ENCODE data around the gene PTRH1.

Gene PTRH1

DNA sequence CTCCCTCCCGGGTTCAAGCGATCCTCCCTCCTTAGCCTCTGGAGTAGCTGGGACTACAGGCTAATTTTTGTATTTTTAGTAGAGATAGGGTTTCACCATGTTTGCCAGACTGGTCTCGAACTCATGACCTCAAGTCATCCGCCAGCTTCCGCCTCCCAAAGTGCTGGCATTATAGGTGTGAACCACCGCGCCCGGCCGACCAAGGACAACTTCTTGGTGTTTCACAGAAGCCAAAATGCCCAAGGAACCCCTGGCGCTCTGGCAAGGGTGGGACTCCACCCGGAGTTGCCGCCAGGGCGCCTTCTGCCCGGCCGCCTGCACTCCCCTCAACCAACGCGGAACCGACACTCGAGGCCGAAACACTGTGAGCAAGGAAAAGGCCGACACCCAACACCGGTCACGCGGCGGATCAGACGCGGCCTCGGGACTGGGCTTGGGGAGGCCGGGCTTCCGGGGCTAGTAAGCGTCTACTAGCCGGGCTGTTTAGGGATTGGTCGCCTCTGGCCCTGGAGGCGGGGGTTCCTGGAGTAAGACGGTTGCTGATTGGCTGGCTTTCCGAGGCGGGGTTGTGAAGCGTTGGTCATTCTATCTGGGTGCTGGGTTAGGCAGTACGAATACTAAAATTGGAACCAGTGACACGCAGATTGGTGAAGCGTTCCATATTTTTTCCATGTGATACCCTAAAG lies 16.3 kb downstream of the PTRH1 start:
- peak; percentile 64 to 75 (median 69) for DNase-seq (ENCODE audit: low read depth in 2 of 3, low spot score in 2 of 3)

DNA sequence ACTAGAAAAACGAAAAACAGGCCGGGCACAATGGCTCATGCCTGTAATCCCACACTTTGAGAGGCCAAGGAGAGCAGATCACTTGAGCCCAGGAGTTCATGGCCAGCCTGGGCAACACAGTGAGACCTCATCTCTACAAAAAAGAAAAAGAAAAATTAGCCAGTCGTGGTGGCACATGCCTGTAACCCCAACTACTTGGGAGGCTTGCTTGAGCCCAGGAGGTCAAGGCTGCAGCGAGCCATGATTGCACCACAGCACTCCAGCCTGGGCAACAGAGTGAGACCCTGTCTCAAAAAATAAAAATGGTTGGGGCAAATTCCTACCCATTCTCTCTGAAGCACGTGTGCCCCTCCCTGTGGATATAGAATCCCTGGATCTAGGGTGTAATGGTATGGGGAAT lies 17.1 kb downstream of the PTRH1 start:
- DNase-seq (ENCODE audit: low read depth in 2 of 3, low spot score in 2 of 3): no peak

GRCh38 chr9:127697575-127697974 lies 17.9 kb downstream of the PTRH1 start:
- DNase-seq (ENCODE audit: low read depth in 2 of 3, low spot score in 2 of 3): no peak

- DNase-seq (ENCODE audit: low read depth in 2 of 3, low spot score in 2 of 3): no peak
Observed at GRCh38 chr9:127694890-127695720, 20.4 kb downstream of the PTRH1 start.

DNA sequence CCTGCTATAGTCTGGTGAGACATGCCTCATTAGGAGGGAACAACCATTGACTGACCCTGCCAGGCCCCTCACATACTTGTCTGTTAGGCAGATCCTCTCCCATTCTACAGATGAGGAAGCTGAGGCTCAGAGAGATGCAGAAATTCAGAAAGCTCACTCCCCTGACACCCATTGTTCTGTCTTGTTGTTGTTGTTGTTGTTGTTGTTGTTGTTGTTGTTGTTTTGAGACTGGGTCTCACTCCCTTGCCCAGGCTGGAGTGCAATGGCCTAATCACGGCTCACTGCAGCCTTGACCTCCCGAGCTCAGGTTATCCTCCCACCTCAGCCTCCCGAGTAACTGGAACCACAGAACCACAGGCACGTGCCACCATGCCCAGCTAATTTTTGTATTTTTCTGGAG lies 21.8 kb downstream of the PTRH1 start:
- no peak for DNase-seq (ENCODE audit: low read depth in 2 of 3, low spot score in 2 of 3)

- DNase-seq (ENCODE audit: low read depth in 2 of 3, low spot score in 2 of 3): no peak
Observed at GRCh38 chr9:127693143-127693542, 22.3 kb downstream of the PTRH1 start.

DNA sequence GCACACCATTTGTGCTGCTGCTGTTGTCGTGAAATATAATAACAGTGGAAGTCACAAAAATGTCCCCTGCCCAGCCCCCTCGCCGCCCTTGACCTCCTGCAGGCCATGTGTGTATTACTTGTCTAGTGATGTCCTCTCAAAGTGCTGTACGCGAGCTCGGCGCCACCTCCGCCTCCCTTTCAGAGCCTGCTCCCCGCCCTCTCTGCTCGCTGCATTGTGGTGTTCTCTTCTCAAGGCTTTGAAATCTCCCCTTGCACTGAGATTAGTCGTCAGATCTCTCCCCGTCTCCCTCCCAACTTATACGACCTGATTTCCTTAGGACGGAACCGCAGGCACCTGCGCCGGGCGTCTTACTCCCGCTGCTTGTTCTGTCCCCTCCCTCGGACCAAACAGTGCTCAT lies 23.4 kb downstream of the PTRH1 start:
- DNase-seq (ENCODE audit: low read depth in 2 of 3, low spot score in 2 of 3): no peak

DNA sequence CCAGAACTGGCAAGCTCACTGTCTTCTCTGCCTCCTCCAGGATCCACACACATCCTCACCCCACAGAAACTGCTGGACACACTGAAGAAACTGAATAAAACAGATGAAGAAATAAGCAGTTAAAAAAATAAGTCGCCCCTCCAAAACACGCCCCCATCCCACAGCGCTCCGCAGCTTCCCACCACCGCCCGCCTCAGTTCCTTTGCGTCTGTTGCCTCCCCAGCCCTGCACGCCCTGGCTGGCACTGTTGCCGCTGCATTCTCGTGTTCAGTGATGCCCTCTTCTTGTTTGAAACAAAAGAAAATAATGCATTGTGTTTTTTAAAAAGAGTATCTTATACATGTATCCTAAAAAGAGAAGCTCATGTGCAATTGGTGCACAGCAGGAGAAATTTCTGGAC lies 24.7 kb downstream of the PTRH1 start:
- DNase-seq (ENCODE audit: low read depth in 2 of 3, low spot score in 2 of 3): no peak

GRCh38 chr9:127689329-127690000 lies 26.0 kb downstream of the PTRH1 start:
- no peak for DNase-seq (ENCODE audit: low read depth in 2 of 3, low spot score in 2 of 3)

DNA sequence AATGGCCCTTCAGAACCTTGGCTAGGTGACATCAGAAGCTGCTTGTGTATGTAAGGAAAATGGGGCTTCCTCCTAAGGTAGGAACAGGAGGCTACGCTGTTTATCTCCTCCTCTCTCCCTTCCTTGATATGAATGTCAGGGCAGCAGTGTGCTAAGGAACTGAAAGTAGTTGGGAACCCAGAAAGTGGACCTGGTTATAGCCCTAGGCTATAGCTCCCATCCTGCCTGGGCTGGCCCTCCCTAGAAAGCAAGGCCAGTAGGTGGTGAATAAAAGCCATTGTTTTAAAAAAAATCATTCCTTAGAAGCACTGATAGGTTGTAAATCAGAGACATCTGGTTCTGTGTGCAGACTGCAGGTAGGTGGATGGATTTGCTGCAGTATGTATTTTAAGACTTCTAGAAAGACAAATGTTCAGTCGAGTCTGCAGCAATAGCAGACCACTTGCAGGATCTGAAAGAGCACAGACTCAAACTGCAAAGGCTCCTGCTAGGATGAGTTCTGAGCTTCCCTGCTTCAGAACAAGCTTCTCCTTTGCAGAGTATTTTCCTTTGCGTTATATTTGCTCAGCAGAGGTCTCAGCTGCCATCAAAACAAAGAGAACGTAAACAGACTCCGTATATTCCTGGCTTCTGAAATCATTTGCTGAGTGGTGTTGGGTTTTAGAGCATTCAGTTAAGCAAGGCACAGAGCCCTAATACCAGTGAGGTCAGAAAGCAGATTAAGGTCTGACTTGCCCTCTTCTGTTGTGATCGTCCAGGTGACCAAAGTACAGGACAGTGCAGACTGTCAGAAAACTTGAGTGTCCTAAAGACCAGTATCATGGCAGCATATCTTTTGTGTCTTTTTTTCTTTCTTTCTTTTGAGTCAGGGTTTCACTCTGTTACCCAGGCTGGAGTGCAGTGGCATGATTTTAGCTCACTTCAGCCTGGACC lies 28.7 kb downstream of the PTRH1 start:
- DNase-seq (ENCODE audit: low read depth in 2 of 3, low spot score in 2 of 3): no peak

GRCh38 chr9:127684576-127684975 lies 30.9 kb downstream of the PTRH1 start:
- no peak for DNase-seq (ENCODE audit: low read depth in 2 of 3, low spot score in 2 of 3)

GRCh38 chr9:127683723-127684122 lies 31.7 kb downstream of the PTRH1 start:
- DNase-seq (ENCODE audit: low read depth in 2 of 3, low spot score in 2 of 3): no peak

- no peak for DNase-seq (ENCODE audit: low read depth in 2 of 3, low spot score in 2 of 3)
Observed at GRCh38 chr9:127682351-127683136, 32.9 kb downstream of the PTRH1 start.

GRCh38 chr9:127680846-127681245 lies 34.6 kb downstream of the PTRH1 start:
- DNase-seq (ENCODE audit: low read depth in 2 of 3, low spot score in 2 of 3): no peak

GRCh38 chr9:127680226-127680625 lies 35.2 kb downstream of the PTRH1 start:
- no peak for DNase-seq (ENCODE audit: low read depth in 2 of 3, low spot score in 2 of 3)

DNA sequence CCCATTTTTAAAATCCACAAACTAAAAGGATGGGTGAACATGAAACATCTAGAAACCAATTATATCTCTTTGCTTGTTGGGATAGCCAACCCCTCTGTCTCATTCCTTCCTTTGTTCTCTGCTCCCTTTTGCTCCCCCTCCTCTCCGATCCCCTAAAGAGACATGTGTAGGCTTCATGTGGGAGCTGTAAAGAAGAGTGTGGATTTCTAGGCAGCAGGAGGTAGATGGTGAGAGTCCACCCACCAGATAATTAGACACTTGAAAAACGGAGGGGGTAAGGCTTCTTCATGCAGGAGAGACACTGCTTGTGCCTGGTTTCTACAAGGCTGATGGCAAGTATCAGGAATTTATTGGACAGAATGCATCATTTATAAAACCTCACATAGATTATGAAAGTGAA lies 36.0 kb downstream of the PTRH1 start:
- DNase-seq (ENCODE audit: low read depth in 2 of 3, low spot score in 2 of 3): no peak

DNA sequence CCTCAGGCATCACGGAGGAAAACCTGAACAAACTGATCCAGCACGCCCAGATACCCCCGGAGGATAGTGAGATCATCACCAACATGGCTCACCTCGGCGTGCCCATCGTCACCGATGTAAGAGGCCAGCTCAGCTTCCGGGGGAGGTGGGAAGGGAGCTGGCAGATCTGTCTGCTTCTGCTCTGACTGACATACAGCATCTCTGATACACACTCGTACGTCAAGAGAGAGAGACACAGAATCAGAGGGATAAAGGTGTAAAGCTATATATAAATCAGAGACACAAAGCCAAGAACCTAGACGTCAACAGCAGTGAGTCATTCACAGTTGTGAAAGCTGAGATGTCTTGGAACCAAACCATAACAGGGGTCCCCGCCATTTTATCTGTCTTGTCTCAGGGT lies 38.8 kb downstream of the PTRH1 start:
- no peak for DNase-seq (ENCODE audit: low read depth in 2 of 3, low spot score in 2 of 3)

DNA sequence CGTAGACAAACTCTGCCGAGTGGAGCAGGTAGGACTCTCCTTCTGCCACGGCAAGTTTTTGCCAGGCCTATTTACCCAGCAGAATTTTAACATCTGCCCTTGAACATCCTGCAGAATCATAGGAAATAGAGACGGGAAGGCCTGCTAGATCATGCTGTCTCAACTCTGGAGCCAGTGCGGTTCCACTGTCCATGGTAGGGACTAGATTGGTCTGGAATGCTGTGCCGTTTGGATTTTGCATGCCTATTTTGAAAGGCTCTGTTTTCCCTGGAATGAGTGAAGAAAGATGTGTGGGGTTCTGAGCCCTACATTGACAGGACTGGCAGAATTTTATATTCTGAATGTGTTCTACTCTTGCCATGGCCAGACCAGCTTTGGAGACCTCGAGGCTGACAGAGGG lies 42.2 kb downstream of the PTRH1 start:
- DNase-seq (ENCODE audit: low read depth in 2 of 3, low spot score in 2 of 3): no peak

DNA sequence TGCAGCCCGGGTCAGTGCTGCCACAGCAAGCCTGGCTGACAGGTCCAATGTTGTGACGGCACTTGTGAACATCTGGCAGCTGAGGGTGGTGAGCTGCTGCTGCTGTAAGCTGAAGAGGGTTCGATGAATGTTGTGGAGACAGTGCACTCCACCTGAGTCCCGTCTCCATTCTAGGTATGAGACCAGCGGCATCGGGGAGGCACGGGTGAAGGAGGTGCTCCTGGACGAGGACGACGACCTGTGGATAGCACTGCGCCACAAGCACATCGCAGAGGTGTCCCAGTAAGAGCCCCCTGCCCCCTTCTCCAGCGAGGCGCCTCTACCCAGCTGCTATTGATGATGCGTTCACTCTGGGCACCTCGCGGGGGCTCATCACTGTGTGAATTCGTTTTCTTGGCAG lies 47.6 kb downstream of the PTRH1 start:
- no peak for DNase-seq (ENCODE audit: low read depth in 2 of 3, low spot score in 2 of 3)

GRCh38 chr9:127667127-127667844 lies 48.2 kb downstream of the PTRH1 start:
- DNase-seq (ENCODE audit: low read depth in 2 of 3, low spot score in 2 of 3): no peak
